ENCODE results near the gene RIMS1.

RIMS1 gene

GRCh38 chr6:72061286-72061685 lies 174.9 kb downstream of the RIMS1 start:
- no peaks in the 10 kb centered on the region for H3K79me2 ChIP-seq (ENCODE audit: insufficient read depth, low read length)
- no peaks in the 10 kb centered on the region for H4K20me1 ChIP-seq (ENCODE audit: low read depth, low read length)
- no peak overlapping the region for H2AFZ ChIP-seq (ENCODE audit: low read depth, low read length, severe bottlenecking)
- H3K9ac ChIP-seq (ENCODE audit: low read length): no peak overlapping the region
- H3K9me2 ChIP-seq (replicated peaks; ENCODE audit: insufficient read depth, low read length): no peaks in the 10 kb centered on the region
- H3K27me3 ChIP-seq (ENCODE audit: low read length): no peaks in the 10 kb centered on the region
- H3K9me3 ChIP-seq (ENCODE audit: insufficient read depth, low read length): no peaks in the 10 kb centered on the region
- H3F3A ChIP-seq (ENCODE audit: insufficient read depth): no peaks in the 10 kb centered on the region
- TF ChIP-seq CTCF (IDR thresholded peaks at IDR 0.05; ENCODE audit: insufficient read depth, low read length, poor library complexity, severe bottlenecking): no peak
- no peak for TF ChIP-seq EZH2phosphoT487 (conservative IDR thresholded peaks at IDR 0.05; ENCODE audit: low read length)
- no peak overlapping the region for H3K4me3 ChIP-seq (ENCODE audit: insufficient read depth, low read length, poor library complexity, severe bottlenecking)
- no peak overlapping the region for H3K4me2 ChIP-seq (ENCODE audit: low read depth, low read length, poor library complexity, severe bottlenecking)
- H3K27ac ChIP-seq (ENCODE audit: low read depth, low read length): no peak overlapping the region
- no peaks in the 10 kb centered on the region for H3K36me3 ChIP-seq (ENCODE audit: low read length)

- TF ChIP-seq EZH2phosphoT487 (conservative IDR thresholded peaks at IDR 0.05; ENCODE audit: low read length) (no peak), CTCF (IDR thresholded peaks at IDR 0.05; ENCODE audit: insufficient read depth, low read length, poor library complexity, severe bottlenecking) (no peak)
- H3F3A ChIP-seq (ENCODE audit: insufficient read depth): no peaks in the 10 kb centered on the region
- H3K27me3 ChIP-seq (ENCODE audit: low read length): no peaks in the 10 kb centered on the region
- no peaks in the 10 kb centered on the region for H3K9me2 ChIP-seq (replicated peaks; ENCODE audit: insufficient read depth, low read length)
- H4K20me1 ChIP-seq (ENCODE audit: low read depth, low read length): no peaks in the 10 kb centered on the region
- H3K36me3 ChIP-seq (ENCODE audit: low read length): no peaks in the 10 kb centered on the region
- H3K4me2 ChIP-seq (ENCODE audit: low read depth, low read length, poor library complexity, severe bottlenecking): no peak overlapping the region
- no peak overlapping the region for H3K4me3 ChIP-seq (ENCODE audit: insufficient read depth, low read length, poor library complexity, severe bottlenecking)
- H3K79me2 ChIP-seq (ENCODE audit: insufficient read depth, low read length): no peaks in the 10 kb centered on the region
- H3K9ac ChIP-seq (ENCODE audit: low read length): no peak overlapping the region
- no peak overlapping the region for H3K27ac ChIP-seq (ENCODE audit: low read depth, low read length)
- no peak overlapping the region for H2AFZ ChIP-seq (ENCODE audit: low read depth, low read length, severe bottlenecking)
- H3K9me3 ChIP-seq (ENCODE audit: insufficient read depth, low read length): no peaks in the 10 kb centered on the region
Measured at GRCh38 chr6:72064399-72064975, 178.1 kb downstream of the RIMS1 start.

- Histone ChIP-seq H2AFZ (ENCODE audit: low read depth, low read length, severe bottlenecking) (no peak overlapping the region), H3K27ac (ENCODE audit: low read depth, low read length) (no peak overlapping the region), H3K27me3 (ENCODE audit: low read length) (no peaks in the 10 kb centered on the region), H4K20me1 (ENCODE audit: low read depth, low read length) (peaks cover 4% of the 10 kb centered on the region; the same call in 1 of the 2 replicates), H3K9me2 (replicated peaks; ENCODE audit: insufficient read depth, low read length) (no peaks in the 10 kb centered on the region), H3F3A (ENCODE audit: insufficient read depth) (no peaks in the 10 kb centered on the region), H3K79me2 (ENCODE audit: insufficient read depth, low read length) (no peaks in the 10 kb centered on the region), H3K9me3 (ENCODE audit: insufficient read depth, low read length) (no peaks in the 10 kb centered on the region), H3K36me3 (ENCODE audit: low read length) (no peaks in the 10 kb centered on the region), H3K9ac (ENCODE audit: low read length) (no peak overlapping the region), H3K4me2 (ENCODE audit: low read depth, low read length, poor library complexity, severe bottlenecking) (no peak overlapping the region), H3K4me3 (ENCODE audit: insufficient read depth, low read length, poor library complexity, severe bottlenecking) (no peak overlapping the region)
- TF ChIP-seq EZH2phosphoT487 (conservative IDR thresholded peaks at IDR 0.05; ENCODE audit: low read length): no peak
- TF ChIP-seq CTCF (IDR thresholded peaks at IDR 0.05; ENCODE audit: insufficient read depth, low read length, poor library complexity, severe bottlenecking): no peak
Measured at GRCh38 chr6:72078096-72078495, 191.7 kb downstream of the RIMS1 start.

All from SU-DHL-6 (cell line).